ENCODE data around the gene SLC16A6. TPM values are rescaled to one million over a fixed set of nuclear protein-coding genes. Genes with fewer than 3 reads are reported as not detected.

Gene SLC16A6
- polyA plus RNA-seq, 1 of the 3 experiments (the other 2 are of a cell fraction) = not detected

- TF ChIP-seq RFX5 (IDR thresholded peaks at IDR 0.05; ENCODE audit: low read length) = no peak
Measured at GRCh38 chr17:68222606-68223005, 68.3 kb downstream of the SLC16A6 start (continued).

- no peak for TF ChIP-seq RCOR1 (IDR thresholded peaks at IDR 0.05; ENCODE audit: low read length)
- TF ChIP-seq, protein P1, sequence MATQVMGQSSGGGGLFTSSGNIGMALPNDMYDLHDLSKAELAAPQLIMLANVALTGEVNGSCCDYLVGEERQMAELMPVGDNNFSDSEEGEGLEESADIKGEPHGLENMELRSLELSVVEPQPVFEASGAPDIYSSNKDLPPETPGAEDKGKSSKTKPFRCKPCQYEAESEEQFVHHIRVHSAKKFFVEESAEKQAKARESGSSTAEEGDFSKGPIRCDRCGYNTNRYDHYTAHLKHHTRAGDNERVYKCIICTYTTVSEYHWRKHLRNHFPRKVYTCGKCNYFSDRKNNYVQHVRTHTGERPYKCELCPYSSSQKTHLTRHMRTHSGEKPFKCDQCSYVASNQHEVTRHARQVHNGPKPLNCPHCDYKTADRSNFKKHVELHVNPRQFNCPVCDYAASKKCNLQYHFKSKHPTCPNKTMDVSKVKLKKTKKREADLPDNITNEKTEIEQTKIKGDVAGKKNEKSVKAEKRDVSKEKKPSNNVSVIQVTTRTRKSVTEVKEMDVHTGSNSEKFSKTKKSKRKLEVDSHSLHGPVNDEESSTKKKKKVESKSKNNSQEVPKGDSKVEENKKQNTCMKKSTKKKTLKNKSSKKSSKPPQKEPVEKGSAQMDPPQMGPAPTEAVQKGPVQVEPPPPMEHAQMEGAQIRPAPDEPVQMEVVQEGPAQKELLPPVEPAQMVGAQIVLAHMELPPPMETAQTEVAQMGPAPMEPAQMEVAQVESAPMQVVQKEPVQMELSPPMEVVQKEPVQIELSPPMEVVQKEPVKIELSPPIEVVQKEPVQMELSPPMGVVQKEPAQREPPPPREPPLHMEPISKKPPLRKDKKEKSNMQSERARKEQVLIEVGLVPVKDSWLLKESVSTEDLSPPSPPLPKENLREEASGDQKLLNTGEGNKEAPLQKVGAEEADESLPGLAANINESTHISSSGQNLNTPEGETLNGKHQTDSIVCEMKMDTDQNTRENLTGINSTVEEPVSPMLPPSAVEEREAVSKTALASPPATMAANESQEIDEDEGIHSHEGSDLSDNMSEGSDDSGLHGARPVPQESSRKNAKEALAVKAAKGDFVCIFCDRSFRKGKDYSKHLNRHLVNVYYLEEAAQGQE (IDR thresholded peaks at IDR 0.05; ENCODE audit: low read depth, low read length) = no peak
- TF ChIP-seq NRF1 (IDR thresholded peaks at IDR 0.05; ENCODE audit: low read depth, low read length) = no peak
- TF ChIP-seq, protein P2, sequence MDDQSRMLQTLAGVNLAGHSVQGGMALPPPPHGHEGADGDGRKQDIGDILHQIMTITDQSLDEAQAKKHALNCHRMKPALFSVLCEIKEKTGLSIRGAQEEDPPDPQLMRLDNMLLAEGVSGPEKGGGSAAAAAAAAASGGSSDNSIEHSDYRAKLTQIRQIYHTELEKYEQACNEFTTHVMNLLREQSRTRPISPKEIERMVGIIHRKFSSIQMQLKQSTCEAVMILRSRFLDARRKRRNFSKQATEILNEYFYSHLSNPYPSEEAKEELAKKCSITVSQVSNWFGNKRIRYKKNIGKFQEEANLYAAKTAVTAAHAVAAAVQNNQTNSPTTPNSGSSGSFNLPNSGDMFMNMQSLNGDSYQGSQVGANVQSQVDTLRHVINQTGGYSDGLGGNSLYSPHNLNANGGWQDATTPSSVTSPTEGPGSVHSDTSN (IDR thresholded peaks at IDR 0.05) = no peak
- TF ChIP-seq GABPA (IDR thresholded peaks at IDR 0.05; ENCODE audit: low read depth) = no peak
- TF ChIP-seq TCF12 (IDR thresholded peaks at IDR 0.05) = no peak
- no peak for TF ChIP-seq EP300 (IDR thresholded peaks at IDR 0.05; ENCODE audit: borderline replicate concordance in 1 of 2, low read depth in 1 of 2, low read length in 1 of 2)
- TF ChIP-seq, protein P3, sequence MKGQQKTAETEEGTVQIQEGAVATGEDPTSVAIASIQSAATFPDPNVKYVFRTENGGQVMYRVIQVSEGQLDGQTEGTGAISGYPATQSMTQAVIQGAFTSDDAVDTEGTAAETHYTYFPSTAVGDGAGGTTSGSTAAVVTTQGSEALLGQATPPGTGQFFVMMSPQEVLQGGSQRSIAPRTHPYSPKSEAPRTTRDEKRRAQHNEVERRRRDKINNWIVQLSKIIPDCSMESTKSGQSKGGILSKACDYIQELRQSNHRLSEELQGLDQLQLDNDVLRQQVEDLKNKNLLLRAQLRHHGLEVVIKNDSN (IDR thresholded peaks at IDR 0.05; ENCODE audit: borderline replicate concordance, low read depth) = no peak
- no peak for TF ChIP-seq FOSL2 (IDR thresholded peaks at IDR 0.05; ENCODE audit: borderline replicate concordance, low read depth)
- TF ChIP-seq IRF3 (IDR thresholded peaks at IDR 0.05; ENCODE audit: low read depth, low read length) = no peak
- TF ChIP-seq FOXJ3 (CRISPR knock-in tag; IDR thresholded peaks at IDR 0.05) = no peak
- no peak for TF ChIP-seq CHD2 (IDR thresholded peaks at IDR 0.05; ENCODE audit: low read length, partially characterized antibody)
- TF ChIP-seq NFIC (IDR thresholded peaks at IDR 0.05; ENCODE audit: borderline replicate concordance) = no peak
- no peak for TF ChIP-seq POLR2AphosphoS5 (IDR thresholded peaks at IDR 0.05; ENCODE audit: low read depth, low read length)
- TF ChIP-seq ZBTB33 (IDR thresholded peaks at IDR 0.05; ENCODE audit: borderline replicate concordance, low read depth) = no peak
- TF ChIP-seq, protein P4, sequence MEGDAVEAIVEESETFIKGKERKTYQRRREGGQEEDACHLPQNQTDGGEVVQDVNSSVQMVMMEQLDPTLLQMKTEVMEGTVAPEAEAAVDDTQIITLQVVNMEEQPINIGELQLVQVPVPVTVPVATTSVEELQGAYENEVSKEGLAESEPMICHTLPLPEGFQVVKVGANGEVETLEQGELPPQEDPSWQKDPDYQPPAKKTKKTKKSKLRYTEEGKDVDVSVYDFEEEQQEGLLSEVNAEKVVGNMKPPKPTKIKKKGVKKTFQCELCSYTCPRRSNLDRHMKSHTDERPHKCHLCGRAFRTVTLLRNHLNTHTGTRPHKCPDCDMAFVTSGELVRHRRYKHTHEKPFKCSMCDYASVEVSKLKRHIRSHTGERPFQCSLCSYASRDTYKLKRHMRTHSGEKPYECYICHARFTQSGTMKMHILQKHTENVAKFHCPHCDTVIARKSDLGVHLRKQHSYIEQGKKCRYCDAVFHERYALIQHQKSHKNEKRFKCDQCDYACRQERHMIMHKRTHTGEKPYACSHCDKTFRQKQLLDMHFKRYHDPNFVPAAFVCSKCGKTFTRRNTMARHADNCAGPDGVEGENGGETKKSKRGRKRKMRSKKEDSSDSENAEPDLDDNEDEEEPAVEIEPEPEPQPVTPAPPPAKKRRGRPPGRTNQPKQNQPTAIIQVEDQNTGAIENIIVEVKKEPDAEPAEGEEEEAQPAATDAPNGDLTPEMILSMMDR (IDR thresholded peaks at IDR 0.05) = no peak
- TF ChIP-seq SMC3 (IDR thresholded peaks at IDR 0.05; ENCODE audit: low read depth, low read length) = no peak
- no peak for TF ChIP-seq TEAD4 (IDR thresholded peaks at IDR 0.05; ENCODE audit: borderline replicate concordance, insufficient read depth)
- TF ChIP-seq YY1 (IDR thresholded peaks at IDR 0.05; ENCODE audit: low read depth) = no peak
- TF ChIP-seq TAF1 (IDR thresholded peaks at IDR 0.05; ENCODE audit: borderline replicate concordance, low read depth, low read length) = no peak
- H3K79me2 ChIP-seq (ENCODE audit: insufficient read depth) = no peaks in the 10 kb centered on the region
- no peaks in the 10 kb centered on the region for H3K9me3 ChIP-seq
- no peaks in the 10 kb centered on the region for H3K27me3 ChIP-seq (ENCODE audit: insufficient read depth)
- no peak overlapping the region for H3K27ac ChIP-seq (ENCODE audit: low read depth in 2 of 2, low read length in 1 of 2)
- H2AFZ ChIP-seq (ENCODE audit: low read depth) = no peak overlapping the region
- no peak for DNase-seq
- 87% methylated on average over 4 of the region's 4 CpGs for WGBS (ENCODE audit: low lambda C conversion rate)
- no peak overlapping the region for H3K4me3 ChIP-seq (ENCODE audit: low read depth in 2 of 2, low read length in 1 of 2)
- no peaks in the 10 kb centered on the region for H3K4me1 ChIP-seq (ENCODE audit: control insufficient read depth in 1 of 2, insufficient read depth in 2 of 2, low read depth in 1 of 2, low read length in 1 of 2)
- CTCF ChIA-PET = interaction anchor here (0.7 to 1.4 kb wide), 3 partner anchors 17 to 580 kb away, joined by 3 to 4 read pairs (median 3); no protein-coding TSS in a partner anchor
- H3K9me2 ChIP-seq = no peaks in the 10 kb centered on the region
- POLR2A ChIA-PET = no interaction called here
- H4K20me1 ChIP-seq (ENCODE audit: insufficient read depth) = no peaks in the 10 kb centered on the region
- no peaks in the 10 kb centered on the region for H3F3A ChIP-seq (replicated peaks; ENCODE audit: insufficient read depth)
- no peaks in the 10 kb centered on the region for H3K36me3 ChIP-seq (replicated peaks in 1 of 2; ENCODE audit: control insufficient read depth in 1 of 2, insufficient read depth in 2 of 2, low read length in 1 of 2)
- H3K9ac ChIP-seq = no peak overlapping the region
- H3K4me2 ChIP-seq = no peak overlapping the region
Measured at GRCh38 chr17:68221786-68222185, 69.1 kb downstream of the SLC16A6 start.
